Ovary (tissue), 9 donors: ENCODE results near the gene RAPGEF2. TPM values are rescaled to one million over a fixed set of nuclear protein-coding genes. Genes with fewer than 3 reads are reported as not detected.

Experiments used
- DNase-seq, 5 donors: peaks; one replicate each; pipeline ENCODE4 v3.0.0-alpha.2; 2019 to 2020
- H3K27ac ChIP-seq, 2 donors: fragments of 200-600 bp; one replicate each; pipeline versions ENCODE4 v1.5.1 to v1.8.0; 2019 to 2022
- H3K27me3 ChIP-seq: fragments of 200-600 bp; one replicate; pipeline ENCODE4 v1.8.0; 2022
- H3K36me3 ChIP-seq: fragments of 200-600 bp; sonication (generic); one replicate; pipeline ENCODE4 v1.5.1; 2019
- H3K4me1 ChIP-seq: one replicate; pipeline ENCODE4 v1.8.1; 2013; ENCODE audit warnings: mild to moderate bottlenecking, moderate library complexity; ENCODE audit not compliant: insufficient read depth
- H3K4me3 ChIP-seq: fragments of 200-600 bp; sonication (generic); one replicate; pipeline ENCODE4 v1.5.1; 2017
- H3K9me3 ChIP-seq, 2 donors: fragments of 200-600 bp in 1 of 2; sonication (generic) in 1 of 2; one replicate each; pipeline versions ENCODE4 v1.5.1 to v1.8.1; 2013 to 2019; ENCODE audit warnings: mild to moderate bottlenecking in 1 of 2, moderate library complexity in 1 of 2
- CTCF ChIP-seq, 3 donors: fragments of 450-650 bp in 2 of 3; fragments of 200-600 bp in 1 of 3; IDR thresholded peaks; one replicate each; pipeline versions ENCODE4 v1.5.1 to v1.8.0; 2016 to 2022; ENCODE audit warnings: antibody characterized with exemption in 3 of 3, mild to moderate bottlenecking in 1 of 3
- EP300 ChIP-seq: sonication (generic); formaldehyde crosslinking; IDR thresholded peaks from one replicate; pipeline ENCODE4 v1.6.1; 2017; ENCODE audit warnings: antibody characterized with exemption
- POLR2A ChIP-seq: fragments of 450-650 bp; IDR thresholded peaks from one replicate; pipeline ENCODE4 v1.6.1; 2017; ENCODE audit warnings: antibody characterized with exemption, mild to moderate bottlenecking, moderate library complexity
- WGBS, 3 donors: extraction: QIAGEN DNeasy Blood & Tissue Kit in 1 of 3; methylation state at CpG; one replicate each; pipeline versions ENCODE4 v1.1.5 to v1.1.7; 2013 to 2017; 5-methylcytosine and 5-hydroxymethylcytosine counted together
- intact Hi-C, 4 donors: fragments of 100-400 bp; cut with DNase I; formaldehyde crosslinking; loops; one replicate each; pipeline versions ENCODE4 v1.11.0 to v1.15.1; 2022 to 2023
- polyA plus RNA-seq, 2 donors: library from polyadenylated mRNA; stranded (reverse); fragments of 200-250 nt in 1 of 2; fragments of 350-450 nt in 1 of 2; fragmentation: Illumina TruSeq in 1 of 2; extraction: RNeasy Lipid Tissue Mini Kit (QIAGEN cat#74804) in 1 of 2; gene quantifications; one replicate each; pipeline ENCODE4 v1.2.3, GENCODE V29; 2013 to 2014
- total RNA-seq, 7 donors: library from RNA; depleted of rRNA in 2 of 7; stranded (reverse); fragments of >200 nt in 2 of 7; fragmentation: NEBNext Ultra II Directional in 3 of 7; extraction: Animal tissue kit (Norgen Biotek cat#: 25700) in 3 of 7; gene quantifications; one replicate each; pipeline versions ENCODE4 v1.1.0 to v1.2.4, GENCODE V29; 2016 to 2023
- donor health status: DM: no; HTN: no; CAD: no; lungs with moderate emphysema.
- donor health status: DM: no; HTN: no; CAD: no.
- donor health status: Bipolar disorder and iron deficiency.
- donor health status: DM: yes; HTN: yes; CAD: no.
- donor health status: DM: no; HTN: no; CAD: no.
- donor health status: DM: yes; HTN: yes; CAD: no.

RAPGEF2 gene
- total and polyA plus RNA-seq, 9 donors, result 11.5 to 46.5 (median 25.4) TPM

- intact Hi-C loops, result no loop called here
- no peaks in the 10 kb centered on the region for H3K27me3 ChIP-seq
- no peaks in the 10 kb centered on the region for H3K9me3 ChIP-seq
- H3K4me3 ChIP-seq, result no peak overlapping the region
- no peak overlapping the region for H3K27ac ChIP-seq
- TF ChIP-seq POLR2A, result no peak
- no peak for TF ChIP-seq CTCF (IDR thresholded peaks at IDR 0.05)
- TF ChIP-seq EP300, result no peak
- H3K4me1 ChIP-seq, result no peaks in the 10 kb centered on the region
- no peaks in the 10 kb centered on the region for H3K36me3 ChIP-seq
- DNase-seq, result no peak
- 83 to 87% (median 84%) methylated on average over 6 of the region's 6 CpGs for WGBS, 3 donors
Observed at GRCh38 chr4:159131564-159131963, 28.7 kb downstream of the RAPGEF2 start.

GRCh38 chr4:159134429-159134828 lies 31.6 kb downstream of the RAPGEF2 start:
- DNase-seq, result no peak
- TF ChIP-seq CTCF (IDR thresholded peaks at IDR 0.05), result no peak
- no peak for TF ChIP-seq EP300
- no peak for TF ChIP-seq POLR2A
- Histone ChIP-seq H3K36me3 (no peaks in the 10 kb centered on the region), H3K27me3 (no peaks in the 10 kb centered on the region), H3K4me1 (peaks cover 3% of the 10 kb centered on the region), H3K9me3 (no peaks in the 10 kb centered on the region), H3K4me3 (no peak overlapping the region), H3K27ac (no peak overlapping the region)
- 86 to 95% (median 88%) methylated on average over 2 of the region's 2 CpGs for WGBS, 3 donors
- intact Hi-C loops, result no loop called here

GRCh38 chr4:159137176-159137575 lies 34.3 kb downstream of the RAPGEF2 start:
- Histone ChIP-seq H3K4me3 (no peak overlapping the region), H3K27me3 (no peaks in the 10 kb centered on the region), H3K4me1 (peaks cover 4% of the 10 kb centered on the region), H3K9me3 (no peaks in the 10 kb centered on the region), H3K27ac (no peak overlapping the region), H3K36me3 (no peaks in the 10 kb centered on the region)
- no peak for DNase-seq
- intact Hi-C loops, result no loop called here
- TF ChIP-seq EP300 (no peak), POLR2A (no peak), CTCF (IDR thresholded peaks at IDR 0.05) (no peak)

GRCh38 chr4:159138436-159138835 lies 35.6 kb downstream of the RAPGEF2 start:
- no peak for DNase-seq
- Histone ChIP-seq H3K27me3 (no peaks in the 10 kb centered on the region), H3K4me1 (peaks cover 4% of the 10 kb centered on the region), H3K36me3 (no peaks in the 10 kb centered on the region), H3K27ac (no peak overlapping the region), H3K9me3 (no peaks in the 10 kb centered on the region), H3K4me3 (no peak overlapping the region)
- intact Hi-C loops, result no loop called here
- no peak for TF ChIP-seq CTCF (IDR thresholded peaks at IDR 0.05)
- no peak for TF ChIP-seq EP300

GRCh38 chr4:159141193-159141592 lies 38.3 kb downstream of the RAPGEF2 start:
- Histone ChIP-seq H3K27ac (no peak overlapping the region), H3K4me3 (no peak overlapping the region), H3K27me3 (no peaks in the 10 kb centered on the region), H3K36me3 (no peaks in the 10 kb centered on the region), H3K4me1 (peaks cover 7% of the 10 kb centered on the region), H3K9me3 (no peaks in the 10 kb centered on the region)
- 32 to 34% (median 34%) methylated on average over 4 of the region's 4 CpGs for WGBS, 3 donors
- no peak for DNase-seq
- TF ChIP-seq EP300 (no peak), CTCF (IDR thresholded peaks at IDR 0.05) (no peak), POLR2A (no peak)
- intact Hi-C loops, result no loop called here
